H9 (cell line): ENCODE measurements around the gene ST8SIA5. TPM values are rescaled to one million over a fixed set of nuclear protein-coding genes. Genes with fewer than 3 reads are reported as not detected.

ENCODE experiments used
- DNase-seq: peaks from one replicate; pipeline ENCODE4 v3.0.0-alpha.2; 2017
- H2AFZ ChIP-seq: one replicate; pipeline ENCODE4 v1.6.1; 2013; ENCODE audit warnings: mild to moderate bottlenecking, low read length, control low read depth, moderate library complexity
- H2AK5ac ChIP-seq: 2 replicates; pipeline ENCODE4 v1.6.1; 2013; ENCODE audit warnings: low read length, control low read depth, mixed read lengths; ENCODE audit not compliant: insufficient read length
- H2BK120ac ChIP-seq: one replicate; pipeline ENCODE4 v1.6.1; 2013; ENCODE audit warnings: low read depth, mild to moderate bottlenecking, low read length, control low read depth, inconsistent platforms; ENCODE audit not compliant: poor library complexity, severe bottlenecking
- H2BK12ac ChIP-seq: 2 replicates; pipeline ENCODE4 v1.6.1; 2013; ENCODE audit warnings: low read length, control low read depth, mixed read lengths, low read depth; ENCODE audit not compliant: insufficient read length
- H2BK15ac ChIP-seq: 2 replicates; pipeline ENCODE4 v1.6.1; 2013; ENCODE audit warnings: low read depth, low read length, control low read depth
- H2BK20ac ChIP-seq: one replicate; pipeline ENCODE4 v1.6.1; 2013; ENCODE audit warnings: low read depth, mild to moderate bottlenecking, low read length, control low read depth, inconsistent platforms; ENCODE audit not compliant: poor library complexity, severe bottlenecking
- H2BK5ac ChIP-seq: 2 replicates; pipeline ENCODE4 v1.6.1; 2013; ENCODE audit warnings: low read length, control low read depth, mixed read lengths; ENCODE audit not compliant: insufficient read length
- H3K14ac ChIP-seq: 2 replicates; pipeline ENCODE4 v1.6.1; 2013; ENCODE audit warnings: low read length, control low read depth; ENCODE audit not compliant: insufficient read depth
- H3K18ac ChIP-seq: 2 replicates; pipeline ENCODE4 v1.6.1; 2013; ENCODE audit warnings: low read depth, mild to moderate bottlenecking, mixed read lengths, low read length, control low read depth; ENCODE audit not compliant: insufficient read length
- H3K23ac ChIP-seq: 2 replicates; pipeline ENCODE4 v1.6.1; 2013; ENCODE audit warnings: low read length, control low read depth, mixed read lengths, low read depth; ENCODE audit not compliant: insufficient read length
- H3K23me2 ChIP-seq: 2 replicates; pipeline ENCODE4 v1.6.1; 2013; ENCODE audit warnings: low read depth, mild to moderate bottlenecking, mixed read lengths, low read length, control low read depth; ENCODE audit not compliant: insufficient read length, poor library complexity, severe bottlenecking
- H3K27ac ChIP-seq: 2 replicates; pipeline ENCODE4 v1.5.1; 2013; ENCODE audit warnings: low read length, control low read depth, mixed read lengths, low read depth; ENCODE audit not compliant: insufficient read length
- H3K27me3 ChIP-seq: 2 replicates; pipeline ENCODE4 v1.6.1; 2013; ENCODE audit warnings: low read length, control low read depth, inconsistent platforms; ENCODE audit not compliant: insufficient read depth
- H3K4ac ChIP-seq: 2 replicates; pipeline ENCODE4 v1.6.1; 2013; ENCODE audit warnings: low read depth, mild to moderate bottlenecking, control low read depth, inconsistent platforms, low read length, moderate library complexity
- H3K4me1 ChIP-seq: 2 replicates; pipeline ENCODE4 v1.6.1; 2013; ENCODE audit warnings: low read length, control low read depth, inconsistent platforms; ENCODE audit not compliant: insufficient read depth
- H3K4me2 ChIP-seq: 2 replicates; pipeline ENCODE4 v1.6.1; 2013; ENCODE audit warnings: low read length, control low read depth, mixed read lengths; ENCODE audit not compliant: insufficient read length, insufficient read depth
- H3K56ac ChIP-seq: 2 replicates; pipeline ENCODE4 v1.6.1; 2013; ENCODE audit warnings: low read depth, mild to moderate bottlenecking, mixed read lengths, low read length, control low read depth; ENCODE audit not compliant: insufficient read length
- H3K79me1 ChIP-seq: 2 replicates; pipeline ENCODE4 v1.6.1; 2013; ENCODE audit warnings: low read depth, mild to moderate bottlenecking, moderate library complexity, low read length, control low read depth, inconsistent platforms; ENCODE audit not compliant: insufficient read depth, poor library complexity, severe bottlenecking
- H3K79me2 ChIP-seq: 2 replicates; pipeline ENCODE4 v1.6.1; 2013; ENCODE audit warnings: low read length, control low read depth, inconsistent platforms; ENCODE audit not compliant: insufficient read depth
- H3K9ac ChIP-seq: 2 replicates; pipeline ENCODE4 v1.6.1; 2013; ENCODE audit warnings: low read length, control low read depth, mixed read lengths; ENCODE audit not compliant: insufficient read length; ENCODE audit errors: extremely low read depth
- H3K9me3 ChIP-seq: one replicate; pipeline ENCODE4 v1.6.1; 2013; ENCODE audit warnings: low read depth, low read length, inconsistent platforms; ENCODE audit not compliant: control insufficient read depth
- H3T11ph ChIP-seq: one replicate; pipeline ENCODE4 v1.6.1; 2013; ENCODE audit warnings: mild to moderate bottlenecking, low read length, control low read depth, inconsistent platforms
- H4K20me1 ChIP-seq: one replicate; pipeline ENCODE4 v1.6.1; 2013; ENCODE audit not compliant: control insufficient read depth, insufficient read length, insufficient read depth
- H4K5ac ChIP-seq: 2 replicates; pipeline ENCODE4 v1.6.1; 2013; ENCODE audit warnings: low read depth, mild to moderate bottlenecking, mixed read lengths, low read length, control low read depth; ENCODE audit not compliant: insufficient read length
- H4K8ac ChIP-seq: replicated peaks from 2 replicates; pipeline ENCODE4 v1.6.1; 2013; ENCODE audit warnings: low read length, control low read depth, mixed read lengths, low read depth; ENCODE audit not compliant: insufficient read length
- H4K91ac ChIP-seq: 2 replicates; pipeline ENCODE4 v1.6.1; 2013; ENCODE audit warnings: low read depth, mild to moderate bottlenecking, moderate library complexity, mixed read lengths, low read length, control low read depth; ENCODE audit not compliant: insufficient read length
- H3K27ac Mint-ChIP-seq, 3 experiments: 2 replicates in 2 of 3; 3 replicates in 1 of 3; pipeline ENCODE4 v1.8.0; 2020 to 2021; ENCODE audit warnings: mixed read lengths in 3 of 3, mild to moderate bottlenecking in 1 of 3, moderate library complexity in 1 of 3
- H3K27me3 Mint-ChIP-seq: 2 replicates; pipeline ENCODE4 v1.8.0; 2021; ENCODE audit warnings: low read depth, mild to moderate bottlenecking, moderate library complexity, mixed read lengths
- H3K36me3 Mint-ChIP-seq, 3 experiments: 2 replicates in 2 of 3; 3 replicates in 1 of 3; pipeline ENCODE4 v1.8.0; 2020 to 2021; ENCODE audit warnings: low read depth in 3 of 3, mixed read lengths in 3 of 3; ENCODE audit not compliant: insufficient read depth in 1 of 3
- H3K4me1 Mint-ChIP-seq, 2 experiments: 2 replicates each; pipeline ENCODE4 v1.8.0; 2020; ENCODE audit warnings: mixed read lengths in 2 of 2
- H3K4me3 Mint-ChIP-seq, 2 experiments: 2 replicates in 1 of 2; 3 replicates in 1 of 2; pipeline ENCODE4 v1.8.0; 2020 to 2021; ENCODE audit warnings: mild to moderate bottlenecking in 2 of 2, mixed read lengths in 2 of 2, moderate library complexity in 1 of 2
- H3K9me3 Mint-ChIP-seq, 2 experiments: 2 replicates in 1 of 2; 3 replicates in 1 of 2; pipeline ENCODE4 v1.8.0; 2020; ENCODE audit warnings: mild to moderate bottlenecking in 2 of 2, mixed read lengths in 2 of 2, moderate library complexity in 1 of 2
- WGBS: extraction: QIAGEN DNeasy Blood & Tissue Kit; methylation state at CpG from one replicate; pipeline ENCODE4 v1.1.7; 2013; ENCODE audit warnings: missing lambda C conversion rate, low lambda C conversion rate, mixed read lengths; ENCODE audit not compliant: insufficient read length; ENCODE audit errors: extremely low coverage; 5-methylcytosine and 5-hydroxymethylcytosine counted together
- total RNA-seq: library from RNA; stranded (reverse); gene quantifications from 2 replicates; pipeline ENCODE4 v1.2.1, GENCODE V29; 2021
- TF ChIP-seq, protein P1 (sequence below): fragments of 200-600 bp; sonication (generic); conservative IDR thresholded peaks from 3 replicates; pipeline ENCODE4 v1.8.0; 2021; ENCODE audit warnings: antibody characterized with exemption, mild to moderate bottlenecking

ST8SIA5 gene
- total RNA-seq, 1 experiment from 2014 or later, result 0.63 TPM

DNA sequence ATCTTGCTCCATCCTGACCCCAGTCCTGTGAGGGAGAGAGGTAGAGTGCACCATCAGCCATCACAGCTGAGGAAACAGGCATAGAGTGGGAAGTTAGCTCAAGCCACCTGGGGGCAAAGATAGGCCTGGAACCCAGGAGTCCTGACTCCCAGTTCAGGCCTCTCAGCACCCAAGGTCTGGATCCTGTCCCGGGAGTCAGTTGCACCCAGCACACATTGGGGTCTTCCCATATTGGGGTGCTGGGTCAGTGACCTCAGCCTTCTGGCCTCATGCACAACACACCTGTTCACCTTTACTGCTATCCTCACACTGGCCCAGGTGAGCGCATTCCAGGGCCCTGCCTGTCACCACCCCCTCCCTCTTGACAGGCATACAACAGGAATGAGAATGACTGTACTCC, 24.7 kb downstream of the ST8SIA5 start:
- no peak overlapping the region for H2BK15ac ChIP-seq
- no peak overlapping the region for H3K56ac ChIP-seq
- H3K79me2 ChIP-seq, result no peaks in the 10 kb centered on the region
- H3K4me3 Mint-ChIP-seq, result no peak overlapping the region
- H3K79me1 ChIP-seq, result no peaks in the 10 kb centered on the region
- H3K27ac ChIP-seq, result no peak overlapping the region
- H2BK5ac ChIP-seq, result no peak overlapping the region
- no peak overlapping the region for H2AFZ ChIP-seq
- H3K27me3 ChIP-seq, result no peaks in the 10 kb centered on the region
- no peak overlapping the region for H3K9ac ChIP-seq
- no peak overlapping the region for H4K8ac ChIP-seq
- no CpG with 5 or more reads among the region's 2 CpGs for WGBS
- H3K4ac ChIP-seq, result no peak overlapping the region
- no peak overlapping the region for H3K27ac Mint-ChIP-seq
- peaks cover 3% of the 10 kb centered on the region for H3K27me3 Mint-ChIP-seq
- H3K14ac ChIP-seq, result no peak overlapping the region
- no peaks in the 10 kb centered on the region for H3K23me2 ChIP-seq
- H4K20me1 ChIP-seq, result no peaks in the 10 kb centered on the region
- H3K4me1 ChIP-seq, result no peaks in the 10 kb centered on the region; the same call in 1 of the 2 replicates
- no peak overlapping the region for H3K18ac ChIP-seq
- no peak overlapping the region for H3T11ph ChIP-seq
- H3K9me3 ChIP-seq, result no peaks in the 10 kb centered on the region
- H3K36me3 Mint-ChIP-seq, result peaks cover 3 to 20% (median 7%) of the 10 kb centered on the region in 3 experiments; a peak in 6 of 7 replicates
- TF ChIP-seq, protein P1, sequence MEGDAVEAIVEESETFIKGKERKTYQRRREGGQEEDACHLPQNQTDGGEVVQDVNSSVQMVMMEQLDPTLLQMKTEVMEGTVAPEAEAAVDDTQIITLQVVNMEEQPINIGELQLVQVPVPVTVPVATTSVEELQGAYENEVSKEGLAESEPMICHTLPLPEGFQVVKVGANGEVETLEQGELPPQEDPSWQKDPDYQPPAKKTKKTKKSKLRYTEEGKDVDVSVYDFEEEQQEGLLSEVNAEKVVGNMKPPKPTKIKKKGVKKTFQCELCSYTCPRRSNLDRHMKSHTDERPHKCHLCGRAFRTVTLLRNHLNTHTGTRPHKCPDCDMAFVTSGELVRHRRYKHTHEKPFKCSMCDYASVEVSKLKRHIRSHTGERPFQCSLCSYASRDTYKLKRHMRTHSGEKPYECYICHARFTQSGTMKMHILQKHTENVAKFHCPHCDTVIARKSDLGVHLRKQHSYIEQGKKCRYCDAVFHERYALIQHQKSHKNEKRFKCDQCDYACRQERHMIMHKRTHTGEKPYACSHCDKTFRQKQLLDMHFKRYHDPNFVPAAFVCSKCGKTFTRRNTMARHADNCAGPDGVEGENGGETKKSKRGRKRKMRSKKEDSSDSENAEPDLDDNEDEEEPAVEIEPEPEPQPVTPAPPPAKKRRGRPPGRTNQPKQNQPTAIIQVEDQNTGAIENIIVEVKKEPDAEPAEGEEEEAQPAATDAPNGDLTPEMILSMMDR, result no peak
- no peak overlapping the region for H3K4me2 ChIP-seq
- no peak for DNase-seq
- H3K23ac ChIP-seq, result no peak overlapping the region
- no peak overlapping the region for H2BK12ac ChIP-seq
- H2AK5ac ChIP-seq, result no peak overlapping the region
- H4K91ac ChIP-seq, result no peak overlapping the region
- no peak overlapping the region for H2BK20ac ChIP-seq
- H3K4me1 Mint-ChIP-seq, result peaks cover 0 to 8% of the 10 kb centered on the region in 2 experiments; a peak in 2 of 4 replicates
- peaks cover 24 to 29% of the 10 kb centered on the region in 2 experiments for H3K9me3 Mint-ChIP-seq
- no peak overlapping the region for H2BK120ac ChIP-seq
- H4K5ac ChIP-seq, result no peak overlapping the region
